Measurements from ENCODE around the gene P4HB. TPM values are rescaled to one million over a fixed set of nuclear protein-coding genes. Genes with fewer than 3 reads are reported as not detected.

Gene P4HB
- total RNA-seq: 648 and 838 TPM in 2 replicates

GRCh38 chr17:81859906-81860755 lies at the start of gene P4HB:
P4HB (minus strand) TSS chr17:81860535; CDS start chr17:81860471, 64 bp downstream.

GRCh38 chr17:81902023-81902652 lies 41.8 kb upstream of the P4HB start, which contains the start of gene NPB:
NPB (plus strand) TSS chr17:81902238; CDS start chr17:81902278, 40 bp downstream.

GRCh38 chr17:81870981-81871386 lies 10.6 kb upstream of the P4HB start, which contains the start of gene ARHGDIA:
ARHGDIA (minus strand) TSS chr17:81871337; CDS start chr17:81869930, 1,407 bp downstream.

GRCh38 chr17:81834831-81835267 lies 25.5 kb downstream of the P4HB start, which contains the start of gene PPP1R27:
PPP1R27 (minus strand) TSS chr17:81835050; CDS start chr17:81834953, 97 bp downstream.

GRCh38 chr17:81833160-81833920 lies 27.0 kb downstream of the P4HB start, which contains the start of gene MCRIP1:
MCRIP1 (minus strand) TSS chr17:81833291; CDS start chr17:81824506, 8,785 bp downstream.

GRCh38 chr17:81803728-81804558 lies 56.4 kb downstream of the P4HB start, which contains the start of gene GCGR:
GCGR (plus strand) TSS chr17:81804150; CDS start chr17:81809019, 4,869 bp downstream.

Other genes starting within 250 kb of the P4HB start
- 75.4 and 83.9 TPM in 2 replicates for gene NPLOC4, start 223.4 kb downstream of the P4HB start, total RNA-seq
- gene TSPAN10, start 223.3 kb downstream of the P4HB start, total RNA-seq: 0.32 and 0.46 TPM in 2 replicates
- 0.76 and 0.97 TPM in 2 replicates for gene PDE6G, start 204.0 kb downstream of the P4HB start, total RNA-seq
- gene OXLD1, start 193.9 kb downstream of the P4HB start, total RNA-seq: 33.7 and 39.6 TPM in 2 replicates
- 9.3 and 10.7 TPM in 2 replicates for gene CCDC137, start 193.8 kb downstream of the P4HB start, total RNA-seq
- gene ARL16, start 176.7 kb downstream of the P4HB start, total RNA-seq: 21.1 and 39.6 TPM in 2 replicates
- gene HGS, start 176.5 kb downstream of the P4HB start, total RNA-seq: 64.3 and 78.6 TPM in 2 replicates
- 11.0 and 13.7 TPM in 2 replicates for gene MRPL12, start 157.2 kb downstream of the P4HB start, total RNA-seq
- 17.5 and 21.6 TPM in 2 replicates for gene SLC25A10, start 148.3 kb downstream of the P4HB start, total RNA-seq
- gene GCGR, start 56.4 kb downstream of the P4HB start, total RNA-seq: not detected in 2 replicates
- gene MCRIP1, start 27.2 kb downstream of the P4HB start, total RNA-seq: 126 and 148 TPM in 2 replicates
- not detected in 2 replicates for gene PPP1R27, start 25.5 kb downstream of the P4HB start, total RNA-seq
- 59.0 and 168 TPM in 2 replicates for gene ARHGDIA, start 10.8 kb upstream of the P4HB start, total RNA-seq
- gene ALYREF, start 31.1 kb upstream of the P4HB start, total RNA-seq: 233 and 248 TPM in 2 replicates
- 208 and 256 TPM in 2 replicates for gene ANAPC11, start 31.2 kb upstream of the P4HB start, total RNA-seq
- gene NPB, start 41.7 kb upstream of the P4HB start, total RNA-seq: not detected in 2 replicates
- 45.5 and 59.4 TPM in 2 replicates for gene PCYT2, start 50.9 kb upstream of the P4HB start, total RNA-seq
- 17.2 and 36.6 TPM in 2 replicates for gene SIRT7, start 57.6 kb upstream of the P4HB start, total RNA-seq
- gene MAFG, start 67.2 kb upstream of the P4HB start, total RNA-seq: 13.3 and 17.2 TPM in 2 replicates
- 114 and 138 TPM in 2 replicates for gene PYCR1, start 76.8 kb upstream of the P4HB start, total RNA-seq
- not detected in 2 replicates for gene MYADML2, start 86.7 kb upstream of the P4HB start, total RNA-seq
- not detected in 2 replicates for gene NOTUM, start 100.7 kb upstream of the P4HB start, total RNA-seq
- 19.8 and 21.4 TPM in 2 replicates for gene ASPSCR1, start 117.1 kb upstream of the P4HB start, total RNA-seq
- gene CENPX, start 162.3 kb upstream of the P4HB start, total RNA-seq: 78.9 and 79.6 TPM in 2 replicates
- gene LRRC45, start 162.8 kb upstream of the P4HB start, total RNA-seq: 21.8 and 29.8 TPM in 2 replicates
- 17.5 and 40.0 TPM in 2 replicates for gene RAC3, start 171.1 kb upstream of the P4HB start, total RNA-seq
- 66.1 and 75.0 TPM in 2 replicates for gene DCXR, start 177.2 kb upstream of the P4HB start, total RNA-seq
- 19.8 and 22.2 TPM in 2 replicates for gene RFNG, start 191.3 kb upstream of the P4HB start, total RNA-seq
- 95.9 and 105 TPM in 2 replicates for gene GPS1, start 191.4 kb upstream of the P4HB start, total RNA-seq
- 59.8 and 77.2 TPM in 2 replicates for gene DUS1L, start 205.3 kb upstream of the P4HB start, total RNA-seq
- 49.1 and 83.8 TPM in 2 replicates for gene FASN, start 237.7 kb upstream of the P4HB start, total RNA-seq

Measured in epithelial cell of umbilical artery (primary cell).